Caco-2 (cell line): ENCODE results near the gene PLEKHA6. TPM values are rescaled to one million over a fixed set of nuclear protein-coding genes. Genes with fewer than 3 reads are reported as not detected.

Experiments
- BruUV-seq: library from RNA; stranded (reverse); fragments of 400-500 nt; replicated peaks from 2 replicates; lab custom pipeline; 2021; lab: Mats Ljungman, UMichigan
- CTCF ChIA-PET: fragments of 300-600 bp; sonication (Branson Sonifier 250); formaldehyde crosslinking; loops from one replicate; lab custom pipeline; 2022; ENCODE audit warnings: antibody characterized with exemption; lab: Charles Lee
- POLR2A ChIA-PET: fragments of 300-600 bp; sonication (Branson Sonifier 250); formaldehyde crosslinking; loops from one replicate; lab custom pipeline; 2022; ENCODE audit warnings: antibody characterized with exemption; lab: Charles Lee
- DNase-seq, 2 experiments: peaks; one replicate each; pipeline versions ENCODE4 v3.0.0 to v3.0.0-alpha.2; 2020 to 2022
- H3K27me3 ChIP-seq: replicated peaks from 2 replicates; pipeline ENCODE4 v1.6.0; 2011; ENCODE audit warnings: low read length; ENCODE audit not compliant: control insufficient read depth, insufficient read depth
- H3K36me3 ChIP-seq: 2 replicates; pipeline ENCODE4 v1.5.1; 2011; ENCODE audit warnings: low read length; ENCODE audit not compliant: control insufficient read depth, insufficient read depth
- H3K4me1 ChIP-seq: fragments of 250-450 bp; sonication (Bioruptor Pico); 2 replicates; pipeline ENCODE4 v1.5.1; 2020; ENCODE audit warnings: mild to moderate bottlenecking
- H3K4me3 ChIP-seq: 2 replicates; pipeline ENCODE4 v1.5.1; 2011; ENCODE audit warnings: low read depth, mild to moderate bottlenecking, control low read depth, low read length
- H3K9me3 ChIP-seq: fragments of 250-450 bp; sonication (Bioruptor Pico); 2 replicates; pipeline ENCODE4 v1.5.1; 2020; ENCODE audit warnings: mild to moderate bottlenecking, moderate library complexity
- H3K27ac Mint-ChIP-seq: one replicate; pipeline ENCODE4 v1.8.0; 2022; ENCODE audit warnings: mixed read lengths; ENCODE audit not compliant: unreplicated experiment
- H3K27me3 Mint-ChIP-seq: one replicate; pipeline ENCODE4 v1.8.0; 2022; ENCODE audit warnings: mixed read lengths; ENCODE audit not compliant: insufficient read depth, unreplicated experiment
- H3K36me3 Mint-ChIP-seq: one replicate; pipeline ENCODE4 v1.8.0; 2022; ENCODE audit warnings: mild to moderate bottlenecking, mixed read lengths; ENCODE audit not compliant: insufficient read depth, unreplicated experiment
- H3K4me1 Mint-ChIP-seq: one replicate; pipeline ENCODE4 v1.8.0; 2022; ENCODE audit warnings: low read depth, mixed read lengths; ENCODE audit not compliant: unreplicated experiment
- H3K4me3 Mint-ChIP-seq: one replicate; pipeline ENCODE4 v1.8.0; 2022; ENCODE audit warnings: mild to moderate bottlenecking, moderate library complexity, mixed read lengths; ENCODE audit not compliant: unreplicated experiment
- H3K9me3 Mint-ChIP-seq: one replicate; pipeline ENCODE4 v1.8.0; 2022; ENCODE audit warnings: mixed read lengths; ENCODE audit not compliant: unreplicated experiment
- intact Hi-C: fragments of 100-400 bp; cut with micrococcal nuclease; formaldehyde crosslinking; loops from one replicate; pipeline ENCODE4 v1.10.0; 2022; ENCODE audit not compliant: unreplicated experiment
- total RNA-seq: library from RNA; stranded (reverse); gene quantifications from 2 replicates; pipeline ENCODE4 v1.2.3, GENCODE V29; 2022
- TF ChIP-seq, protein P1 (sequence below), 2 experiments: fragments of 200-600 bp in 1 of 2; IDR thresholded peaks; 1 replicate in 1 of 2; 2 replicates in 1 of 2; pipeline versions ENCODE4 v1.5.1 to v1.8.0; 2011 to 2022; ENCODE audit warnings: antibody characterized with exemption in 1 of 2, control low read depth in 1 of 2, inconsistent platforms in 1 of 2, low read depth in 1 of 2, low read length in 1 of 2, mild to moderate bottlenecking in 1 of 2, moderate library complexity in 1 of 2; ENCODE audit not compliant: insufficient read depth in 1 of 2, severe bottlenecking in 1 of 2, unreplicated experiment in 1 of 2

Gene PLEKHA6
- total RNA-seq, 1 experiment from 2014 or later: 18.8 TPM

- CTCF ChIA-PET: interaction anchor here (0.7 to 1.5 kb wide), 3 partner anchors 11 to 82 kb away, joined by 3 to 5 read pairs (median 3); partner anchors contain the start of gene GOLT1A
- TF ChIP-seq, protein P1, sequence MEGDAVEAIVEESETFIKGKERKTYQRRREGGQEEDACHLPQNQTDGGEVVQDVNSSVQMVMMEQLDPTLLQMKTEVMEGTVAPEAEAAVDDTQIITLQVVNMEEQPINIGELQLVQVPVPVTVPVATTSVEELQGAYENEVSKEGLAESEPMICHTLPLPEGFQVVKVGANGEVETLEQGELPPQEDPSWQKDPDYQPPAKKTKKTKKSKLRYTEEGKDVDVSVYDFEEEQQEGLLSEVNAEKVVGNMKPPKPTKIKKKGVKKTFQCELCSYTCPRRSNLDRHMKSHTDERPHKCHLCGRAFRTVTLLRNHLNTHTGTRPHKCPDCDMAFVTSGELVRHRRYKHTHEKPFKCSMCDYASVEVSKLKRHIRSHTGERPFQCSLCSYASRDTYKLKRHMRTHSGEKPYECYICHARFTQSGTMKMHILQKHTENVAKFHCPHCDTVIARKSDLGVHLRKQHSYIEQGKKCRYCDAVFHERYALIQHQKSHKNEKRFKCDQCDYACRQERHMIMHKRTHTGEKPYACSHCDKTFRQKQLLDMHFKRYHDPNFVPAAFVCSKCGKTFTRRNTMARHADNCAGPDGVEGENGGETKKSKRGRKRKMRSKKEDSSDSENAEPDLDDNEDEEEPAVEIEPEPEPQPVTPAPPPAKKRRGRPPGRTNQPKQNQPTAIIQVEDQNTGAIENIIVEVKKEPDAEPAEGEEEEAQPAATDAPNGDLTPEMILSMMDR (IDR thresholded peaks at IDR 0.05; ENCODE audit: insufficient read depth in 1 of 2, low read depth in 1 of 2, low read length in 1 of 2, severe bottlenecking in 1 of 2, unreplicated experiment in 1 of 2): peak in 1 of 2 experiments; percentile 12
- H3K9me3 ChIP-seq: no peaks in the 10 kb centered on the region
- POLR2A ChIA-PET: no interaction called here
- H3K9me3 Mint-ChIP-seq: no peaks in the 10 kb centered on the region
- no peak for DNase-seq
- H3K4me3 Mint-ChIP-seq: no peak overlapping the region
- BruUV-seq: no TSS peak
- peaks cover 22% of the 10 kb centered on the region for H3K4me1 Mint-ChIP-seq
- no peak overlapping the region for H3K27ac Mint-ChIP-seq
- no peak overlapping the region for H3K4me3 ChIP-seq
- intact Hi-C loops: loop anchor here (1.0 kb wide), 1 partner anchor 9 kb away; no protein-coding TSS in a partner anchor
- H3K36me3 ChIP-seq: no peaks in the 10 kb centered on the region
- peaks cover 38% of the 10 kb centered on the region for H3K4me1 ChIP-seq
- H3K36me3 Mint-ChIP-seq: no peaks in the 10 kb centered on the region
- H3K27me3 Mint-ChIP-seq: no peaks in the 10 kb centered on the region
- H3K27me3 ChIP-seq: no peaks in the 10 kb centered on the region
These were observed 63.2 kb downstream of the PLEKHA6 start for GRCh38 chr1:204296431-204296988.

DNA sequence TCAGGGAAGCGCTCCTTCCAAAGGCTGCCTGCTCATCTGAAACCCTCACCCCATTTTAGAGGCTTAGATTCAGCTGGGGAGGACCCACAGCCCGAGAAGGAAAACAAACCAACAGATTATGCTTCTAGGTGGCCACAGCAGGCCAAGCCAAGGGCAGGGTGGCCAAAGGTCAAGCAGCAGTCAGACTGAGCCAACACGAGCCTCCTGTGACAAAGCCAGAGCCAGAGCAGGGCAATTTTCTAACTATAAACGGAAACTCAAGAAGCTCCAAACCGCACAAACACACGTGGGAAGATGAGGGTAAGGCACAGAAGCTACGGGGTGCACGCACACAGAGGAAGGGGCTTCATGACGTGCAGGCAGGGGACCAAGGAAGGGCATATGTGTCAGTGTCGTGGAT lies 64.1 kb downstream of the PLEKHA6 start:
- H3K27me3 Mint-ChIP-seq: no peaks in the 10 kb centered on the region
- peak overlapping the region; percentile 12 for H3K4me3 Mint-ChIP-seq
- DNase-seq: peak; percentile 41 to 52
- peak overlapping the region; percentile 62 for H3K27ac Mint-ChIP-seq
- intact Hi-C loops: loop anchor here (1.0 kb wide), 1 partner anchor 8 kb away; no protein-coding TSS in a partner anchor
- H3K4me3 ChIP-seq: no peak overlapping the region
- TF ChIP-seq, protein P1 (IDR thresholded peaks at IDR 0.05; ENCODE audit: insufficient read depth in 1 of 2, low read depth in 1 of 2, low read length in 1 of 2, severe bottlenecking in 1 of 2, unreplicated experiment in 1 of 2): no peak
- BruUV-seq: no TSS peak
- H3K27me3 ChIP-seq: no peaks in the 10 kb centered on the region
- ChIA-PET POLR2A (no interaction called here), CTCF (interaction anchor here (0.7 to 1.5 kb wide), 3 partner anchors 8 to 934 kb away, joined by 3 read pairs; partner anchors contain the start of gene GOLT1A)
- no peaks in the 10 kb centered on the region for H3K9me3 Mint-ChIP-seq
- peaks cover 18% of the 10 kb centered on the region for H3K4me1 Mint-ChIP-seq
- H3K36me3 Mint-ChIP-seq: no peaks in the 10 kb centered on the region
- H3K4me1 ChIP-seq: peaks cover 36% of the 10 kb centered on the region
- H3K9me3 ChIP-seq: no peaks in the 10 kb centered on the region
- no peaks in the 10 kb centered on the region for H3K36me3 ChIP-seq

GRCh38 chr1:204294357-204294756 lies 65.4 kb downstream of the PLEKHA6 start:
- intact Hi-C loops: no loop called here
- ChIA-PET POLR2A (no interaction called here), CTCF (interaction anchor here (0.7 kb wide), 1 partner anchor 54 kb away, joined by 3 read pairs; no protein-coding TSS in a partner anchor)
- Histone ChIP-seq H3K36me3 (no peaks in the 10 kb centered on the region), H3K9me3 (no peaks in the 10 kb centered on the region), H3K27me3 (no peaks in the 10 kb centered on the region), H3K4me1 (peaks cover 41% of the 10 kb centered on the region), H3K4me3 (no peak overlapping the region)
- Mint-ChIP-seq H3K4me1 (peaks cover 27% of the 10 kb centered on the region), H3K9me3 (no peaks in the 10 kb centered on the region), H3K36me3 (no peaks in the 10 kb centered on the region), H3K4me3 (no peak overlapping the region), H3K27me3 (no peaks in the 10 kb centered on the region), H3K27ac (no peak overlapping the region)
- peak in 1 of 2 experiments; percentile 25 for DNase-seq
- BruUV-seq: no TSS peak
- TF ChIP-seq, protein P1 (IDR thresholded peaks at IDR 0.05; ENCODE audit: insufficient read depth in 1 of 2, low read depth in 1 of 2, low read length in 1 of 2, severe bottlenecking in 1 of 2, unreplicated experiment in 1 of 2): no peak
